Vagina (tissue), 2 donors: Measurements from ENCODE around the gene KLC4.

Source experiments
- CTCF ChIP-seq, 3 experiments: fragments of 450-650 bp in 2 of 3; fragments of 200-600 bp in 1 of 3; sonication (generic) in 1 of 3; IDR thresholded peaks; one replicate each; pipeline ENCODE4 v1.5.1; 2017 to 2019; ENCODE audit warnings: antibody characterized with exemption in 3 of 3, mild to moderate bottlenecking in 2 of 3, moderate library complexity in 2 of 3
- POLR2A ChIP-seq, 2 donors: fragments of 450-650 bp; IDR thresholded peaks; one replicate each; pipeline ENCODE4 v1.6.1; 2017; ENCODE audit warnings: antibody characterized with exemption in 2 of 2, mild to moderate bottlenecking in 2 of 2, moderate library complexity in 2 of 2

- TF ChIP-seq CTCF (IDR thresholded peaks at IDR 0.05) (no peak), POLR2A (IDR thresholded peaks at IDR 0.05) (peak in 1 of 2 donors; percentile 8)
Measured at GRCh38 chr6:43077981-43078511, 18.6 kb downstream of the KLC4 start.
